ENCODE data around the gene C16orf90.

DNA sequence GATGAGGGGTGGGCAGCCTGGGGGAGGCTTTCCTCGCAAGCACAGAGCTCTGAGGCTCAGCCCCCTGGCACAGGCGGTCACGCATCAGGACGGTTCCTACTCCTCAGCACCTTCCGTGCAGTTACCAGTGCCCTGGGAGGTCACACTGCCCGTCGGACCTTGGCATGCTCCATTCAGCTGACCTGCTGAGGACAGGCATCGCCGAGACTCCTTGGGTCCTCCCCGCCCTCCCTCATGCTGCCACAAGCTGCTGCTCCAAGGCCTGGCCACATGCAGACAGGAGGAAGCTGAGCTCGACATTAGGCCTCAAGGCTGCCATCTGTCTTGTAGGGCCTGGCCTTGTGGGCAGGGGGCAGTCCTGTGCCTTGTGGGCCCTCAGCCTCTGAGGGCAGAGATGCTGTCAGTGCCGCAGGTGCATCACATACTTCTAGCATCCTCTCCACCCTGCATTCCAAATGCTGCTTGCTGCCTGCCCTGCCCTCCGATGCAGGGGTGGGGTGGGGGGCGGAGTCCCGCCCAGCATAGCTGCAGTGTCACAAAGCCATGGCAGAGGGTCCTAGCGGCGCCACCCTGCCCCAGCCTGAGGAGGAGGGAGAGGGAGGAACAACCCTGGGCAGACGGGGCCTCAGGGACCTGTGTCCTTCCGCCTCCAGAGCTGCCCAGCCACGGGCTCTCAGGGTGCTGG, 9.3 kb downstream of the C16orf90 start:
- TF ChIP-seq, protein P1, sequence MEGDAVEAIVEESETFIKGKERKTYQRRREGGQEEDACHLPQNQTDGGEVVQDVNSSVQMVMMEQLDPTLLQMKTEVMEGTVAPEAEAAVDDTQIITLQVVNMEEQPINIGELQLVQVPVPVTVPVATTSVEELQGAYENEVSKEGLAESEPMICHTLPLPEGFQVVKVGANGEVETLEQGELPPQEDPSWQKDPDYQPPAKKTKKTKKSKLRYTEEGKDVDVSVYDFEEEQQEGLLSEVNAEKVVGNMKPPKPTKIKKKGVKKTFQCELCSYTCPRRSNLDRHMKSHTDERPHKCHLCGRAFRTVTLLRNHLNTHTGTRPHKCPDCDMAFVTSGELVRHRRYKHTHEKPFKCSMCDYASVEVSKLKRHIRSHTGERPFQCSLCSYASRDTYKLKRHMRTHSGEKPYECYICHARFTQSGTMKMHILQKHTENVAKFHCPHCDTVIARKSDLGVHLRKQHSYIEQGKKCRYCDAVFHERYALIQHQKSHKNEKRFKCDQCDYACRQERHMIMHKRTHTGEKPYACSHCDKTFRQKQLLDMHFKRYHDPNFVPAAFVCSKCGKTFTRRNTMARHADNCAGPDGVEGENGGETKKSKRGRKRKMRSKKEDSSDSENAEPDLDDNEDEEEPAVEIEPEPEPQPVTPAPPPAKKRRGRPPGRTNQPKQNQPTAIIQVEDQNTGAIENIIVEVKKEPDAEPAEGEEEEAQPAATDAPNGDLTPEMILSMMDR (IDR thresholded peaks at IDR 0.05), result no peak
- TF ChIP-seq POLR2A (IDR thresholded peaks at IDR 0.05) (no peak), POLR2AphosphoS5 (IDR thresholded peaks at IDR 0.05) (no peak), EP300 (IDR thresholded peaks at IDR 0.05) (no peak)
